HEK293 (cell line): ENCODE data around the gene NAXE.
A peak's percentile ranks its signal among the peaks of the same experiment; 100 is the strongest.

Experiments used
- BCL11A ChIP-seq: fragments of 450-650 bp; formaldehyde crosslinking; IDR thresholded peaks from 2 replicates; pipeline ENCODE4 v1.5.1; 2016; ENCODE audit warnings: low read depth, missing biosample characterization, missing genetic modification characterization
- EGR2 ChIP-seq: fragments of 450-650 bp; formaldehyde crosslinking; IDR thresholded peaks from 2 replicates; pipeline ENCODE4 v1.5.1; 2016; ENCODE audit warnings: low read depth, missing biosample characterization, missing genetic modification characterization
- GFI1B ChIP-seq: fragments of 450-650 bp; formaldehyde crosslinking; IDR thresholded peaks from 2 replicates; pipeline ENCODE4 v1.5.1; 2016; ENCODE audit warnings: missing biosample characterization, missing genetic modification characterization
- HOXC10 ChIP-seq: sonication (generic); formaldehyde crosslinking; IDR thresholded peaks from 2 replicates; pipeline ENCODE4 v1.8.1; 2023; ENCODE audit warnings: mild to moderate bottlenecking, missing genetic modification reagents
- IKZF3 ChIP-seq: fragments of 450-650 bp; IDR thresholded peaks from 2 replicates; pipeline ENCODE4 v1.5.0; 2018; ENCODE audit warnings: missing biosample characterization, mild to moderate bottlenecking, missing genetic modification characterization, moderate library complexity
- KLF1 ChIP-seq: fragments of 450-650 bp; formaldehyde crosslinking; IDR thresholded peaks from 2 replicates; pipeline ENCODE4 v1.5.1; 2016; ENCODE audit warnings: missing biosample characterization, missing genetic modification characterization
- KLF8 ChIP-seq: fragments of 450-650 bp; formaldehyde crosslinking; IDR thresholded peaks from 2 replicates; pipeline ENCODE4 v1.5.1; 2016; ENCODE audit warnings: missing biosample characterization, missing genetic modification characterization
- PRDM1 ChIP-seq: fragments of 450-650 bp; formaldehyde crosslinking; IDR thresholded peaks from 2 replicates; pipeline ENCODE4; 2016; ENCODE audit warnings: missing biosample characterization, missing genetic modification characterization
- SCRT2 ChIP-seq: fragments of 450-650 bp; formaldehyde crosslinking; IDR thresholded peaks from 2 replicates; pipeline ENCODE4 v1.5.1; 2016; ENCODE audit warnings: missing biosample characterization, missing genetic modification characterization
- ZBTB7A ChIP-seq: fragments of 450-650 bp; formaldehyde crosslinking; IDR thresholded peaks from 2 replicates; pipeline ENCODE4 v1.5.1; 2016; ENCODE audit warnings: low read depth, missing biosample characterization, missing genetic modification characterization
- ZNF184 ChIP-seq: fragments of 450-650 bp; IDR thresholded peaks from 2 replicates; pipeline ENCODE4 v1.5.1; 2018; ENCODE audit warnings: missing biosample characterization, mild to moderate bottlenecking, missing genetic modification characterization
- ZNF19 ChIP-seq: fragments of 450-650 bp; formaldehyde crosslinking; IDR thresholded peaks from 2 replicates; pipeline ENCODE4; 2016; ENCODE audit warnings: missing biosample characterization, missing genetic modification characterization, low read depth
- ZNF341 ChIP-seq: fragments of 450-650 bp; formaldehyde crosslinking; IDR thresholded peaks from 2 replicates; pipeline ENCODE4; 2016; ENCODE audit warnings: low read depth, missing biosample characterization, missing genetic modification characterization
- ZNF37A ChIP-seq: fragments of 450-650 bp; IDR thresholded peaks from 2 replicates; pipeline ENCODE4 v1.5.1; 2018; ENCODE audit warnings: missing biosample characterization, missing genetic modification characterization
- ZNF549 ChIP-seq: fragments of 450-650 bp; IDR thresholded peaks from 2 replicates; pipeline ENCODE4 v1.5.1; 2018; ENCODE audit warnings: missing biosample characterization, missing genetic modification characterization, mild to moderate bottlenecking, inconsistent platforms, moderate library complexity
- ZNF571 ChIP-seq: fragments of 450-650 bp; formaldehyde crosslinking; IDR thresholded peaks from 2 replicates; pipeline ENCODE4 v1.5.0; 2017; ENCODE audit warnings: missing biosample characterization, missing genetic modification characterization
- ZNF600 ChIP-seq: fragments of 450-650 bp; formaldehyde crosslinking; IDR thresholded peaks from 2 replicates; pipeline ENCODE4 v1.5.1; 2016; ENCODE audit warnings: missing biosample characterization, missing genetic modification characterization
- ZNF621 ChIP-seq: fragments of 450-650 bp; formaldehyde crosslinking; IDR thresholded peaks from 2 replicates; pipeline ENCODE4 v1.5.1; 2017; ENCODE audit warnings: missing biosample characterization, missing genetic modification characterization
- ZNF654 ChIP-seq: fragments of 450-650 bp; formaldehyde crosslinking; IDR thresholded peaks from 2 replicates; pipeline ENCODE4 v1.5.1; 2016; ENCODE audit warnings: low read depth, missing biosample characterization, missing genetic modification characterization
- ZNF660 ChIP-seq: fragments of 450-650 bp; IDR thresholded peaks from 2 replicates; pipeline ENCODE4 v1.5.1; 2018; ENCODE audit warnings: missing biosample characterization, mild to moderate bottlenecking, missing genetic modification characterization
- ZNF792 ChIP-seq: fragments of 450-650 bp; formaldehyde crosslinking; IDR thresholded peaks from 2 replicates; pipeline ENCODE4 v1.5.1; 2016; ENCODE audit warnings: missing biosample characterization, missing genetic modification characterization
- ZNF830 ChIP-seq: fragments of 450-650 bp; IDR thresholded peaks from 2 replicates; pipeline ENCODE4 v1.5.0; 2018; ENCODE audit warnings: missing biosample characterization, missing genetic modification characterization, low read depth, mild to moderate bottlenecking, moderate library complexity
- TF ChIP-seq, protein P1 (sequence below): fragments of 450-650 bp; formaldehyde crosslinking; IDR thresholded peaks from 2 replicates; pipeline ENCODE4 v1.5.1; 2016; ENCODE audit warnings: missing biosample characterization, missing genetic modification characterization
- TF ChIP-seq, protein P2 (sequence below): fragments of 450-650 bp; formaldehyde crosslinking; optimal IDR thresholded peaks from 2 replicates; pipeline ENCODE3; 2016; ENCODE audit warnings: missing biosample characterization, mild to moderate bottlenecking, missing genetic modification characterization
- TF ChIP-seq, protein P3 (sequence below): fragments of 450-650 bp; IDR thresholded peaks from 2 replicates; pipeline ENCODE4 v1.5.1; 2018; ENCODE audit warnings: missing biosample characterization, missing genetic modification characterization
- TF ChIP-seq, protein P4 (sequence below): IDR thresholded peaks from 2 replicates; pipeline ENCODE4 v1.6.1; 2011; ENCODE audit warnings: mild to moderate bottlenecking, low read depth, low read length, borderline replicate concordance
- TF ChIP-seq, protein P5 (sequence below): fragments of 450-650 bp; formaldehyde crosslinking; IDR thresholded peaks from 2 replicates; pipeline ENCODE4 v1.5.1; 2017; ENCODE audit warnings: missing biosample characterization, missing genetic modification characterization
- TF ChIP-seq, protein P6 (sequence below): fragments of 450-650 bp; formaldehyde crosslinking; IDR thresholded peaks from 2 replicates; pipeline ENCODE4 v1.5.1; 2016; ENCODE audit warnings: missing biosample characterization, missing genetic modification characterization
- TF ChIP-seq, protein P7 (sequence below): fragments of 450-650 bp; formaldehyde crosslinking; IDR thresholded peaks from 2 replicates; pipeline ENCODE4 v1.5.1; 2017; ENCODE audit warnings: missing biosample characterization, missing genetic modification characterization

The NAXE gene

DNA sequence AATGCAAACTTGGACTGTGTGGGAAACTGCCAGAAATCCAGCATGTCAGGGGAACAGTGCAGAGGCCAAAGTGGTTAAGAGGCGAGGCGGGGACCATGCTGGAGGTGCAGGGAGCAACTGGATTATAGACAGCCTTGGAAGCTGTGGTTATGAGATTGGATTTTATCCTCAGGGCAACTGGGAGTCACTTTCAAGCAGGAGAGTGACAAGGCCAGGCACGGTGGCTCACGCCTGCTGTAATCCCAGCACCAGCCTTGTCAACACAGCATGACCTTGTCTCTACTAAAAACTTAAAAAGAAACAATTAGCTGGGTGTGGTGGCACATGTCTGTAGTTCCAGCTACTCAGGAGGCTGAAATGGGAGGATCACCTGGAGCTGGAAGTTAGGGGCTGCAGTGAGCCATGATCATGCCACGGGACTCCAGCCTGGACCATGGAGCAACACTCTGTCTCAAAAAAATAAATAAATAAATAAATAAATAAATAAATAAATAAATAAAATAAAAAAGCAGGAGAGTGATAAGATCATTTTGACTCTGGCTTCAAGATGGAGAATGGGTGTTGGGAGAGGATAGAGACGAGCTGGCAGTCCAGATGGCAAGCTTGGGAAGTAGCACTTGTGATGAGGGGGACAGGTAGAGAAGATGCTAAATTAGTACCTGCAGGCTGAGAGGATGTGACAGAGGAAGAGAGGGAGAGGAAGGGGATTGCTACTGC is 31.2 kb downstream of the NAXE start (continued):
- TF ChIP-seq, protein P1, sequence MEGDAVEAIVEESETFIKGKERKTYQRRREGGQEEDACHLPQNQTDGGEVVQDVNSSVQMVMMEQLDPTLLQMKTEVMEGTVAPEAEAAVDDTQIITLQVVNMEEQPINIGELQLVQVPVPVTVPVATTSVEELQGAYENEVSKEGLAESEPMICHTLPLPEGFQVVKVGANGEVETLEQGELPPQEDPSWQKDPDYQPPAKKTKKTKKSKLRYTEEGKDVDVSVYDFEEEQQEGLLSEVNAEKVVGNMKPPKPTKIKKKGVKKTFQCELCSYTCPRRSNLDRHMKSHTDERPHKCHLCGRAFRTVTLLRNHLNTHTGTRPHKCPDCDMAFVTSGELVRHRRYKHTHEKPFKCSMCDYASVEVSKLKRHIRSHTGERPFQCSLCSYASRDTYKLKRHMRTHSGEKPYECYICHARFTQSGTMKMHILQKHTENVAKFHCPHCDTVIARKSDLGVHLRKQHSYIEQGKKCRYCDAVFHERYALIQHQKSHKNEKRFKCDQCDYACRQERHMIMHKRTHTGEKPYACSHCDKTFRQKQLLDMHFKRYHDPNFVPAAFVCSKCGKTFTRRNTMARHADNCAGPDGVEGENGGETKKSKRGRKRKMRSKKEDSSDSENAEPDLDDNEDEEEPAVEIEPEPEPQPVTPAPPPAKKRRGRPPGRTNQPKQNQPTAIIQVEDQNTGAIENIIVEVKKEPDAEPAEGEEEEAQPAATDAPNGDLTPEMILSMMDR (tag by site-specific recombination): no peak
- TF ChIP-seq IKZF3 (tag by site-specific recombination): no peak
- TF ChIP-seq KLF1 (tag by site-specific recombination): peak; percentile 57
- TF ChIP-seq SCRT2: no peak
- no peak for TF ChIP-seq KLF8 (tag by site-specific recombination)
- TF ChIP-seq PRDM1 (tag by site-specific recombination): no peak
- TF ChIP-seq ZNF549: no peak
- TF ChIP-seq ZNF184: no peak
- peak; percentile 69 for TF ChIP-seq ZNF654 (tag by site-specific recombination)
- no peak for TF ChIP-seq ZNF37A (tag by site-specific recombination)
- TF ChIP-seq, protein P2, sequence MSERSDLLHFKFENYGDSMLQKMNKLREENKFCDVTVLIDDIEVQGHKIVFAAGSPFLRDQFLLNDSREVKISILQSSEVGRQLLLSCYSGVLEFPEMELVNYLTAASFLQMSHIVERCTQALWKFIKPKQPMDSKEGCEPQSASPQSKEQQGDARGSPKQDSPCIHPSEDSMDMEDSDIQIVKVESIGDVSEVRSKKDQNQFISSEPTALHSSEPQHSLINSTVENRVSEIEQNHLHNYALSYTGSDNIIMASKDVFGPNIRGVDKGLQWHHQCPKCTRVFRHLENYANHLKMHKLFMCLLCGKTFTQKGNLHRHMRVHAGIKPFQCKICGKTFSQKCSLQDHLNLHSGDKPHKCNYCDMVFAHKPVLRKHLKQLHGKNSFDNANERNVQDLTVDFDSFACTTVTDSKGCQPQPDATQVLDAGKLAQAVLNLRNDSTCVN: no peak
- TF ChIP-seq ZNF571: no peak
- TF ChIP-seq ZNF660: no peak
- no peak for TF ChIP-seq ZNF830 (tag by site-specific recombination)
- TF ChIP-seq ZBTB7A (tag by site-specific recombination): no peak
- TF ChIP-seq EGR2 (tag by site-specific recombination): no peak
- TF ChIP-seq ZNF341 (tag by site-specific recombination): peak; percentile 64
- TF ChIP-seq BCL11A (tag by site-specific recombination): no peak
- TF ChIP-seq ZNF600: no peak
- TF ChIP-seq ZNF621: no peak
- TF ChIP-seq, protein P3, sequence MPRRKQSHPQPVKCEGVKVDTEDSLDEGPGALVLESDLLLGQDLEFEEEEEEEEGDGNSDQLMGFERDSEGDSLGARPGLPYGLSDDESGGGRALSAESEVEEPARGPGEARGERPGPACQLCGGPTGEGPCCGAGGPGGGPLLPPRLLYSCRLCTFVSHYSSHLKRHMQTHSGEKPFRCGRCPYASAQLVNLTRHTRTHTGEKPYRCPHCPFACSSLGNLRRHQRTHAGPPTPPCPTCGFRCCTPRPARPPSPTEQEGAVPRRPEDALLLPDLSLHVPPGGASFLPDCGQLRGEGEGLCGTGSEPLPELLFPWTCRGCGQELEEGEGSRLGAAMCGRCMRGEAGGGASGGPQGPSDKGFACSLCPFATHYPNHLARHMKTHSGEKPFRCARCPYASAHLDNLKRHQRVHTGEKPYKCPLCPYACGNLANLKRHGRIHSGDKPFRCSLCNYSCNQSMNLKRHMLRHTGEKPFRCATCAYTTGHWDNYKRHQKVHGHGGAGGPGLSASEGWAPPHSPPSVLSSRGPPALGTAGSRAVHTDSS (tag by site-specific recombination): no peak
- TF ChIP-seq, protein P4, sequence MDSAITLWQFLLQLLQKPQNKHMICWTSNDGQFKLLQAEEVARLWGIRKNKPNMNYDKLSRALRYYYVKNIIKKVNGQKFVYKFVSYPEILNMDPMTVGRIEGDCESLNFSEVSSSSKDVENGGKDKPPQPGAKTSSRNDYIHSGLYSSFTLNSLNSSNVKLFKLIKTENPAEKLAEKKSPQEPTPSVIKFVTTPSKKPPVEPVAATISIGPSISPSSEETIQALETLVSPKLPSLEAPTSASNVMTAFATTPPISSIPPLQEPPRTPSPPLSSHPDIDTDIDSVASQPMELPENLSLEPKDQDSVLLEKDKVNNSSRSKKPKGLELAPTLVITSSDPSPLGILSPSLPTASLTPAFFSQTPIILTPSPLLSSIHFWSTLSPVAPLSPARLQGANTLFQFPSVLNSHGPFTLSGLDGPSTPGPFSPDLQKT: no peak
- TF ChIP-seq HOXC10 (CRISPR knock-in tag): no peak
- TF ChIP-seq, protein P5, sequence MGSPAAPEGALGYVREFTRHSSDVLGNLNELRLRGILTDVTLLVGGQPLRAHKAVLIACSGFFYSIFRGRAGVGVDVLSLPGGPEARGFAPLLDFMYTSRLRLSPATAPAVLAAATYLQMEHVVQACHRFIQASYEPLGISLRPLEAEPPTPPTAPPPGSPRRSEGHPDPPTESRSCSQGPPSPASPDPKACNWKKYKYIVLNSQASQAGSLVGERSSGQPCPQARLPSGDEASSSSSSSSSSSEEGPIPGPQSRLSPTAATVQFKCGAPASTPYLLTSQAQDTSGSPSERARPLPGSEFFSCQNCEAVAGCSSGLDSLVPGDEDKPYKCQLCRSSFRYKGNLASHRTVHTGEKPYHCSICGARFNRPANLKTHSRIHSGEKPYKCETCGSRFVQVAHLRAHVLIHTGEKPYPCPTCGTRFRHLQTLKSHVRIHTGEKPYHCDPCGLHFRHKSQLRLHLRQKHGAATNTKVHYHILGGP (tag by site-specific recombination): no peak
- TF ChIP-seq, protein P6, sequence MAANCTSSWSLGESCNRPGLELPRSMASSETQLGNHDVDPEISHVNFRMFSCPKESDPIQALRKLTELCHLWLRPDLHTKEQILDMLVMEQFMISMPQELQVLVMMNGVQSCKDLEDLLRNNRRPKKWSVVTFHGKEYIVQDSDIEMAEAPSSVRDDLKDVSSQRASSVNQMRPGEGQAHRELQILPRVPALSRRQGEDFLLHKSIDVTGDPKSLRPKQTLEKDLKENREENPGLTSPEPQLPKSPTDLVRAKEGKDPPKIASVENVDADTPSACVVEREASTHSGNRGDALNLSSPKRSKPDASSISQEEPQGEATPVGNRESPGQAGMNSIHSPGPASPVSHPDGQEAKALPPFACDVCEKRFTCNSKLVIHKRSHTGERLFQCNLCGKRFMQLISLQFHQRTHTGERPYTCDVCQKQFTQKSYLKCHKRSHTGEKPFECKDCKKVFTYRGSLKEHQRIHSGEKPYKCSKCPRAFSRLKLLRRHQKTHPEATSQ (tag by site-specific recombination): no peak
- TF ChIP-seq, protein P7, sequence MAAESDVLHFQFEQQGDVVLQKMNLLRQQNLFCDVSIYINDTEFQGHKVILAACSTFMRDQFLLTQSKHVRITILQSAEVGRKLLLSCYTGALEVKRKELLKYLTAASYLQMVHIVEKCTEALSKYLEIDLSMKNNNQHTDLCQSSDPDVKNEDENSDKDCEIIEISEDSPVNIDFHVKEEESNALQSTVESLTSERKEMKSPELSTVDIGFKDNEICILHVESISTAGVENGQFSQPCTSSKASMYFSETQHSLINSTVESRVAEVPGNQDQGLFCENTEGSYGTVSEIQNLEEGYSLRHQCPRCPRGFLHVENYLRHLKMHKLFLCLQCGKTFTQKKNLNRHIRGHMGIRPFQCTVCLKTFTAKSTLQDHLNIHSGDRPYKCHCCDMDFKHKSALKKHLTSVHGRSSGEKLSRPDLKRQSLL (tag by site-specific recombination): no peak
- TF ChIP-seq ZNF19 (tag by site-specific recombination): peak; percentile 97
- TF ChIP-seq ZNF792: no peak
- TF ChIP-seq GFI1B (tag by site-specific recombination): peak; percentile 79; the same call in 1 of the 2 replicates
